Endothelial cell of umbilical vein (primary cell): Measurements from ENCODE around the gene BMX. TPM values are rescaled to one million over a fixed set of nuclear protein-coding genes. Genes with fewer than 3 reads are reported as not detected.

Experiments
- BruUV-seq: library from RNA; stranded (reverse); fragments of 400-500 nt; replicated peaks from 2 replicates; lab custom pipeline; 2021; lab: Mats Ljungman, UMichigan
- CTCF ChIA-PET: fragments of 300-600, 350-600 bp; sonication (Branson Sonifier 250); formaldehyde crosslinking; loops from one replicate; lab custom pipeline; 2021; ENCODE audit warnings: antibody characterized with exemption, inconsistent platforms; lab: Charles Lee
- POLR2A ChIA-PET: fragments of 300-600, 350-600 bp; sonication (Branson Sonifier 250); formaldehyde crosslinking; loops from one replicate; lab custom pipeline; 2021; ENCODE audit warnings: antibody characterized with exemption, inconsistent platforms; lab: Charles Lee
- DNase-seq: peaks from one replicate; pipeline ENCODE4 v3.0.0-alpha.2; 2011; ENCODE audit warnings: low read depth, low spot score
- FAIRE-seq: peaks from 2 replicates; lab custom pipeline; 2011; peaks lifted over from hg19 to GRCh38; lab: Jason Lieb, UNC
- H2AFZ ChIP-seq: 2 replicates; pipeline ENCODE4 v1.6.0; 2012; ENCODE audit warnings: low read depth, low read length, control low read depth, inconsistent platforms
- H3K27ac ChIP-seq: 2 replicates; pipeline ENCODE4 v1.5.1; 2011; ENCODE audit warnings: low read depth, mild to moderate bottlenecking, control low read depth, low read length, moderate library complexity; ENCODE audit not compliant: insufficient read depth
- H3K27me3 ChIP-seq, 2 experiments: 2 replicates each; pipeline versions ENCODE4 v1.6.0 to v1.6.1; 2011; ENCODE audit warnings: low read length in 2 of 2, mixed read lengths in 1 of 2; ENCODE audit not compliant: control insufficient read depth in 2 of 2, insufficient read depth in 2 of 2
- H3K36me3 ChIP-seq, 2 experiments: 2 replicates in 1 of 2; 3 replicates in 1 of 2; pipeline ENCODE4 v1.5.1; 2011; ENCODE audit warnings: low read length in 2 of 2, mild to moderate bottlenecking in 1 of 2, moderate library complexity in 1 of 2; ENCODE audit not compliant: control insufficient read depth in 2 of 2, insufficient read depth in 2 of 2; ENCODE audit errors: extremely low read depth in 1 of 2
- H3K4me1 ChIP-seq: 3 replicates; pipeline ENCODE4 v1.5.1; 2011; ENCODE audit warnings: mild to moderate bottlenecking, low read length; ENCODE audit not compliant: control insufficient read depth, insufficient read depth; ENCODE audit errors: extremely low read depth
- H3K4me2 ChIP-seq: 2 replicates; pipeline ENCODE4 v1.6.1; 2011; ENCODE audit warnings: low read length, control low read depth, mixed read lengths; ENCODE audit not compliant: insufficient read depth
- H3K4me3 ChIP-seq, 3 experiments: fragments of 200-600 bp in 1 of 3; sonication (generic), shearing (Covaris generic) in 1 of 3; replicated peaks in 1 of 3; 2 replicates each; pipeline ENCODE4 v1.5.1; 2011 to 2016; ENCODE audit warnings: control low read depth in 3 of 3, low read length in 3 of 3, mild to moderate bottlenecking in 2 of 3, inconsistent platforms in 1 of 3, low read depth in 1 of 3, moderate library complexity in 1 of 3; ENCODE audit not compliant: insufficient read depth in 1 of 3
- H3K79me2 ChIP-seq: 2 replicates; pipeline ENCODE4 v1.6.0; 2012; ENCODE audit warnings: low read length, inconsistent platforms; ENCODE audit not compliant: control insufficient read depth, insufficient read depth
- H3K9ac ChIP-seq: replicated peaks from 2 replicates; pipeline ENCODE3; 2011; ENCODE audit warnings: low read length, control low read depth; ENCODE audit not compliant: insufficient read depth; ENCODE audit errors: extremely low read depth
- H3K9me1 ChIP-seq: replicated peaks from 3 replicates; pipeline ENCODE4 v1.6.0; 2011; ENCODE audit warnings: mild to moderate bottlenecking, low read length; ENCODE audit not compliant: control insufficient read depth, insufficient read depth; ENCODE audit errors: extremely low read depth
- H3K9me3 ChIP-seq: replicated peaks from 2 replicates; pipeline ENCODE4 v1.5.1; 2012; ENCODE audit warnings: low read length, inconsistent platforms; ENCODE audit not compliant: control insufficient read depth, insufficient read depth
- H4K20me1 ChIP-seq: replicated peaks from 2 replicates; pipeline ENCODE3; 2011; ENCODE audit warnings: mild to moderate bottlenecking, low read length; ENCODE audit not compliant: control insufficient read depth, insufficient read depth; ENCODE audit errors: extremely low read depth
- CTCF ChIP-seq, 2 donors: IDR thresholded peaks; 1 replicate in 1 of 2; 2 replicates in 1 of 2; pipeline ENCODE4 v1.5.1; 2011; ENCODE audit warnings: low read length in 2 of 2, mild to moderate bottlenecking in 2 of 2, moderate library complexity in 2 of 2, control low read depth in 1 of 2, inconsistent platforms in 1 of 2, low read depth in 1 of 2; ENCODE audit not compliant: insufficient read depth in 1 of 2; ENCODE audit errors: extremely low read depth in 1 of 2
- EZH2 ChIP-seq: IDR thresholded peaks from 2 replicates; pipeline ENCODE4 v1.6.1; 2012; ENCODE audit warnings: borderline replicate concordance, low read depth, mild to moderate bottlenecking, moderate library complexity, low read length, inconsistent platforms; ENCODE audit not compliant: severe bottlenecking
- FOS ChIP-seq: IDR thresholded peaks from 2 replicates; pipeline ENCODE4 v1.6.1; 2011; ENCODE audit warnings: mild to moderate bottlenecking, low read length, moderate library complexity, borderline replicate concordance; ENCODE audit not compliant: insufficient read depth
- GATA2 ChIP-seq: IDR thresholded peaks from 2 replicates; pipeline ENCODE4 v1.7.0; 2011; ENCODE audit warnings: low read depth, mild to moderate bottlenecking, moderate library complexity, mixed read lengths, low read length; ENCODE audit not compliant: insufficient read length, insufficient read depth
- JUN ChIP-seq: IDR thresholded peaks from 2 replicates; pipeline ENCODE4 v1.6.1; 2011; ENCODE audit warnings: borderline replicate concordance, low read depth; ENCODE audit not compliant: insufficient read length, insufficient read depth
- MYC ChIP-seq: IDR thresholded peaks from one replicate; pipeline ENCODE4 v1.6.1; 2011; ENCODE audit warnings: mild to moderate bottlenecking, low read depth, low read length
- POLR2A ChIP-seq: IDR thresholded peaks from 2 replicates; pipeline ENCODE4 v1.6.1; 2012; ENCODE audit warnings: low read depth, mild to moderate bottlenecking, control low read depth, low read length
- POLR2AphosphoS5 ChIP-seq: IDR thresholded peaks from 2 replicates; pipeline ENCODE4 v1.6.1; 2012; ENCODE audit warnings: low read depth, mild to moderate bottlenecking, control low read depth, low read length, moderate library complexity; ENCODE audit not compliant: insufficient read depth
- dilution Hi-C: fragments of 300-500 bp; cut with MboI; formaldehyde crosslinking; loops from one replicate; pipeline ENCODE4 v1.15.0; 2019; ENCODE audit warnings: low sequenced_read_pairs; ENCODE audit not compliant: extremely low pct_ligation_motif_present
- intact Hi-C: fragments of 100-400 bp; cut with micrococcal nuclease; formaldehyde crosslinking; loops from one replicate; pipeline ENCODE4 v1.10.0; 2022
- polyA plus RNA-seq, 4 experiments: library from polyadenylated mRNA; depleted of rRNA in 3 of 4; stranded (reverse) in 3 of 4; unstranded in 1 of 4; fragments of >200 nt; gene quantifications; 2 replicates each; pipeline versions ENCODE4 v1.2.1 to v1.2.3, GENCODE V29; 2011 to 2012; ENCODE audit warnings: missing spikeins in 1 of 4
- total RNA-seq: library from RNA; stranded (reverse); gene quantifications from 2 replicates; pipeline ENCODE4 v1.2.3, GENCODE V29; 2021
- TF ChIP-seq, protein P1 (sequence below): IDR thresholded peaks from 2 replicates; pipeline ENCODE4 v1.6.1; 2011; ENCODE audit not compliant: insufficient read depth, insufficient read length

BMX gene
- total and polyA plus RNA-seq, 2 donors (not counting 3 experiments of a cell fraction or from before 2014, with no cell fraction given), result 49.8 to 105 TPM

DNA sequence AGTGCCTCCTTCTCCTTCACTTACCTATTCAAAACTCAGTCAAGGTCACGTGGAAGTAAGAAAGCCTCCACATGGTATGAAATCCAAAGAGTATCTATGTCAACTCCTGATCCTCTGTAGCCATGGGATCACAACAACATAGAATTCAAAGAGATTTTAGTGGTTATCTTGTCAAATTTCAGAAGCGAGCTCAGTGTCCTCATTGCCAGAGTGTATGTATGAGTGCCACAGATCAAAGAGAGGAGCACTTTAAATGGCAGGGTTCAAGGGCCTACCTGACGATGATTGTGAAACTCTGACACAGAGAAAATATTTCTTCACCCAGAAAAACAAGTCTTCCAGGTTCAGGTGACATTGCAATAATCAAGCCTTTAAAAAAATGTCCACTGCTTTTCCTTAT, 101.3 kb downstream of the BMX start:
- CTCF ChIA-PET, result no interaction called here
- DNase-seq (no peak), FAIRE-seq (no peak)
- Histone ChIP-seq H3K27ac (no peak overlapping the region), H3K4me1 (no peaks in the 10 kb centered on the region), H3K79me2 (no peaks in the 10 kb centered on the region), H3K36me3 (no peaks in the 10 kb centered on the region), H3K4me2 (no peak overlapping the region), H2AFZ (no peak overlapping the region), H3K4me3 (no peak overlapping the region), H3K9me3 (no peaks in the 10 kb centered on the region), H4K20me1 (no peaks in the 10 kb centered on the region), H3K27me3 (peaks cover 0 to 2% of the 10 kb centered on the region in 2 experiments), H3K9me1 (no peaks in the 10 kb centered on the region), H3K9ac (no peak overlapping the region)
- POLR2A ChIA-PET, result no interaction called here
- intact Hi-C loops (no loop called here), dilution Hi-C loops (no loop called here)
- TF ChIP-seq CTCF (IDR thresholded peaks at IDR 0.05; ENCODE audit: extremely low read depth in 1 of 2, insufficient read depth in 1 of 2, low read depth in 1 of 2, low read length in 2 of 2) (no peak), POLR2A (no peak), POLR2AphosphoS5 (no peak), MYC (no peak), EZH2 (no peak), JUN (no peak), FOS (no peak), GATA2 (no peak)
- TF ChIP-seq, protein P1, sequence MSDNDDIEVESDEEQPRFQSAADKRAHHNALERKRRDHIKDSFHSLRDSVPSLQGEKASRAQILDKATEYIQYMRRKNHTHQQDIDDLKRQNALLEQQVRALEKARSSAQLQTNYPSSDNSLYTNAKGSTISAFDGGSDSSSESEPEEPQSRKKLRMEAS, result no peak
- BruUV-seq, result no TSS peak
